Prostate gland (tissue), 2 donors: ENCODE measurements around the gene KDM6A.
"Not testable (repeated sequence)": the region's sequence is repeated elsewhere in the genome, so short reads cannot be mapped to it uniquely, and the experiment has no call there.

Experiments used
- POLR2A ChIP-seq: fragments of 450-650 bp; IDR thresholded peaks from one replicate; pipeline ENCODE4 v1.6.1; 2016; ENCODE audit warnings: antibody characterized with exemption, mild to moderate bottlenecking
- POLR2AphosphoS5 ChIP-seq: sonication (generic); formaldehyde crosslinking; IDR thresholded peaks from one replicate; pipeline ENCODE4 v1.6.1; 2017; ENCODE audit warnings: antibody characterized with exemption
- TF ChIP-seq, protein P1 (sequence below), 4 experiments: fragments of 200-600 bp in 2 of 4; fragments of 450-650 bp in 2 of 4; sonication (generic) in 2 of 4; IDR thresholded peaks; 1 replicate in 3 of 4; 2 replicates in 1 of 4; pipeline ENCODE4 v1.5.1; 2016 to 2019; ENCODE audit warnings: antibody characterized with exemption in 4 of 4, mild to moderate bottlenecking in 2 of 4, moderate library complexity in 2 of 4

DNA sequence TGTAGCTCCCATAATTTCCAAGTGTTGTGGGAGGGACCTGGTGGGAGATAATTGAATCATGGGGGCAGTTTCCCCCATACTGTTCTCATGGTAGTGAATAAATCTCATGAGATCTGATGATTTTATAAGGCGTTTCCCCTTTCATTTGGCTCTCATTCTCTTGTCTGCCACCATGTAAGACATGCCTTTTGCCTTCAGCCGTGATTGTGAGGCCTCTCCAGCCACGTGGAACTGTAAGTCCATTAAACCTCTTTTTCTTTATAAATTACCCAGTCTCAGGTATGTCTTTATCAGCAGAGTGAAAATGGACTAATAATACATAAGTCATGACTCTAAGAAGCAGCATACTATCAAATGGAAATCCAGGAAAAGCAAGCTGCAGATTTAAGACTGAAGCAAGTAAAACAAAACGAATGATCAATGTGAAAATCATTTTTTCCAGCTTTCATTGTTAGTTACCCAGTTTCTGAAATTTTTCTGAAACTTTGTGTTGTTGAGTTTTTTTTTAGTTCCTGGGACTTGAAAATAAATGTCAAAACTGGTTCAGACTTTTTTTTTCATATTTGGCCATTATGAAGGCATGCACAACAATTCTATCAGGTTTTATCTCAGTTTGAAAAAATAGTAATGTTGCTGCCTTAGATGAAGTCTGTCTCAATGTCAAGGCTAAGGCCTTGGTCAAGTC lies 262.5 kb downstream of the KDM6A start:
- not testable (repeated sequence) for TF ChIP-seq POLR2A, POLR2AphosphoS5
- TF ChIP-seq, protein P1, sequence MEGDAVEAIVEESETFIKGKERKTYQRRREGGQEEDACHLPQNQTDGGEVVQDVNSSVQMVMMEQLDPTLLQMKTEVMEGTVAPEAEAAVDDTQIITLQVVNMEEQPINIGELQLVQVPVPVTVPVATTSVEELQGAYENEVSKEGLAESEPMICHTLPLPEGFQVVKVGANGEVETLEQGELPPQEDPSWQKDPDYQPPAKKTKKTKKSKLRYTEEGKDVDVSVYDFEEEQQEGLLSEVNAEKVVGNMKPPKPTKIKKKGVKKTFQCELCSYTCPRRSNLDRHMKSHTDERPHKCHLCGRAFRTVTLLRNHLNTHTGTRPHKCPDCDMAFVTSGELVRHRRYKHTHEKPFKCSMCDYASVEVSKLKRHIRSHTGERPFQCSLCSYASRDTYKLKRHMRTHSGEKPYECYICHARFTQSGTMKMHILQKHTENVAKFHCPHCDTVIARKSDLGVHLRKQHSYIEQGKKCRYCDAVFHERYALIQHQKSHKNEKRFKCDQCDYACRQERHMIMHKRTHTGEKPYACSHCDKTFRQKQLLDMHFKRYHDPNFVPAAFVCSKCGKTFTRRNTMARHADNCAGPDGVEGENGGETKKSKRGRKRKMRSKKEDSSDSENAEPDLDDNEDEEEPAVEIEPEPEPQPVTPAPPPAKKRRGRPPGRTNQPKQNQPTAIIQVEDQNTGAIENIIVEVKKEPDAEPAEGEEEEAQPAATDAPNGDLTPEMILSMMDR (IDR thresholded peaks at IDR 0.05) = not testable (repeated sequence)
